GM18520 (cell line): Measurements from ENCODE around the gene SENP5.
"Not testable (repeated sequence)": the region's sequence is repeated elsewhere in the genome, so short reads cannot be mapped to it uniquely, and the experiment has no call there.

Experiments used
- ATAC-seq: cut with Tn5 transposase; IDR thresholded peaks from one replicate; pipeline ENCODE4 v1.9.1; 2021; ENCODE audit not compliant: unreplicated experiment

SENP5 gene

GRCh38 chr3:196867507-196868296 lies at the start of gene SENP5:
TSS of gene SENP5 (plus strand) at chr3:196867920. CDS start at chr3:196885182, 17,262 bp downstream.
- ATAC-seq = peak; percentile 90

GRCh38 chr3:196821806-196822355 lies 45.8 kb upstream of the SENP5 start:
- no peak for ATAC-seq

- ATAC-seq = not testable (repeated sequence)
Measured at GRCh38 chr3:196829651-196830050, 38.1 kb upstream of the SENP5 start.

- no peak for ATAC-seq
Measured at GRCh38 chr3:196835086-196835485, 32.6 kb upstream of the SENP5 start.

- not testable (repeated sequence) for ATAC-seq
Measured at GRCh38 chr3:196836626-196837025, 31.1 kb upstream of the SENP5 start.

GRCh38 chr3:196837819-196838420 lies 29.8 kb upstream of the SENP5 start:
- ATAC-seq = no peak

- not testable (repeated sequence) for ATAC-seq
Measured at GRCh38 chr3:196839351-196839750, 28.4 kb upstream of the SENP5 start.

- no peak for ATAC-seq
Measured at GRCh38 chr3:196842567-196843434, 24.9 kb upstream of the SENP5 start.

GRCh38 chr3:196843435-196844110 lies 24.1 kb upstream of the SENP5 start:
- no peak for ATAC-seq

GRCh38 chr3:196844235-196845219 lies 23.2 kb upstream of the SENP5 start:
- not testable (repeated sequence) for ATAC-seq

- not testable (repeated sequence) for ATAC-seq
Measured at GRCh38 chr3:196848375-196848774, 19.3 kb upstream of the SENP5 start.

GRCh38 chr3:196849180-196849741 lies 18.5 kb upstream of the SENP5 start:
- ATAC-seq = no peak

- ATAC-seq = not testable (repeated sequence)
Measured at GRCh38 chr3:196863000-196863399, 4.7 kb upstream of the SENP5 start.

GRCh38 chr3:196867155-196867506 lies 589 bp upstream of the SENP5 start:
- no peak for ATAC-seq

- ATAC-seq = peak; percentile 16
Measured at GRCh38 chr3:196868297-196868661, 559 bp downstream of the SENP5 start.

- ATAC-seq = no peak
Measured at GRCh38 chr3:196872316-196872715, 4.6 kb downstream of the SENP5 start.

- not testable (repeated sequence) for ATAC-seq
Measured at GRCh38 chr3:196874511-196875094, 6.9 kb downstream of the SENP5 start.

GRCh38 chr3:196875258-196875657 lies 7.5 kb downstream of the SENP5 start:
- ATAC-seq = no peak

- ATAC-seq = no peak
Measured at GRCh38 chr3:196883361-196883760, 15.6 kb downstream of the SENP5 start.
